Measurements from ENCODE around the gene TMC8.
"Not testable (repeated sequence)": the region's sequence is repeated elsewhere in the genome, so short reads cannot be mapped to it uniquely, and the experiment has no call there.

Gene TMC8

DNA sequence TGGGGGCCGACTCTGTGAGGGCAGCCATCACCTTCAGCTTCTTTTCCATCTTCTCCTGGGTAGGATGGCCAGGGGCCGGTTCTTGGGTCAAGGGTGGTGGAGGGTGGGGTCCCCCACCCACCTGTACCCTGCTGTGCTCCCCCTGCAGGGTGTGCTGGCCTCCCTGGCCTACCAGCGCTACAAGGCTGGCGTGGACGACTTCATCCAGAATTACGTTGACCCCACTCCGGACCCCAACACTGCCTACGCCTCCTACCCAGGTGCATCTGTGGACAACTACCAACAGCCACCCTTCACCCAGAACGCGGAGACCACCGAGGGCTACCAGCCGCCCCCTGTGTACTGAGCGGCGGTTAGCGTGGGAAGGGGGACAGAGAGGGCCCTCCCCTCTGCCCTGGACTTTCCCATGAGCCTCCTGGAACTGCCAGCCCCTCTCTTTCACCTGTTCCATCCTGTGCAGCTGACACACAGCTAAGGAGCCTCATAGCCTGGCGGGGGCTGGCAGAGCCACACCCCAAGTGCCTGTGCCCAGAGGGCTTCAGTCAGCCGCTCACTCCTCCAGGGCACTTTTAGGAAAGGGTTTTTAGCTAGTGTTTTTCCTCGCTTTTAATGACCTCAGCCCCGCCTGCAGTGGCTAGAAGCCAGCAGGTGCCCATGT lies 41.1 kb downstream of the TMC8 start:
- 91% methylated on average over 19 of the region's 19 CpGs for WGBS, 2 experiments
- peaks cover 17% of the 10 kb centered on the region for H3K4me1 ChIP-seq (ENCODE audit: control insufficient read depth, insufficient read depth, low read length)
- not testable (repeated sequence) for H3K36me3 ChIP-seq (ENCODE audit: control insufficient read depth, insufficient read depth, low read length); H3K4me3 ChIP-seq (ENCODE audit: insufficient read depth, low read depth, low read length); H3K27ac ChIP-seq (ENCODE audit: insufficient read depth, low read depth, low read length, poor library complexity, severe bottlenecking); H3K27me3 ChIP-seq (ENCODE audit: control insufficient read depth, insufficient read depth, low read length, poor library complexity, severe bottlenecking); H3K9me3 ChIP-seq (ENCODE audit: control insufficient read depth, low read length)

DNA sequence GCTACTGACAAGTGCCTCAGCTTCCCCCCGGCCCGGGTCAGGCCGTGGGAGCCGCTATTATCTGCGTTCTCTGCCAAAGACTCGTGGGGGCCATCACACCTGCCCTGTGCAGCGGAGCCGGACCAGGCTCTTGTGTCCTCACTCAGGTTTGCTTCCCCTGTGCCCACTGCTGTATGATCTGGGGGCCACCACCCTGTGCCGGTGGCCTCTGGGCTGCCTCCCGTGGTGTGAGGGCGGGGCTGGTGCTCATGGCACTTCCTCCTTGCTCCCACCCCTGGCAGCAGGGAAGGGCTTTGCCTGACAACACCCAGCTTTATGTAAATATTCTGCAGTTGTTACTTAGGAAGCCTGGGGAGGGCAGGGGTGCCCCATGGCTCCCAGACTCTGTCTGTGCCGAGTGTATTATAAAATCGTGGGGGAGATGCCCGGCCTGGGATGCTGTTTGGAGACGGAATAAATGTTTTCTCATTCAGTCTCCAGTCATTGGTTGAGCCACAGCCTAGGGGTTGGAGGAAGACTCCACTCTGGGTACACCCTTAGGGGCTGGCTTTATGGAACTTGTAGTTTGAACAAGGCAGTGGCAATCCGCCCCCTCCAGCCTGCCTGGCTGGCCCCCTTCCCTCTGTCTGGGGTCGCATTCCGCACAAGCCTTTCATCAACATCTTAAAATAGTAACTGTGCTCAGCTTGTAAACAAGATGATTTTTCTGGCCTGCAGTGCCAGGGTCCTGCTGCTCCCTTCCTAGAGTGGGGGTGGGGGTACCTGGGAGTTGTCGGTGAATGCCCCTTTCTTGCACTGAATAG lies 41.9 kb downstream of the TMC8 start:
- H3K9me3 ChIP-seq (ENCODE audit: control insufficient read depth, low read length) = no peaks in the 10 kb centered on the region
- WGBS, 2 experiments = 65 to 67% methylated on average over 19 of the region's 19 CpGs
- no peak overlapping the region for H3K27ac ChIP-seq (ENCODE audit: insufficient read depth, low read depth, low read length, poor library complexity, severe bottlenecking)
- peaks cover 7% of the 10 kb centered on the region for H3K36me3 ChIP-seq (ENCODE audit: control insufficient read depth, insufficient read depth, low read length)
- no peak overlapping the region for H3K4me3 ChIP-seq (ENCODE audit: insufficient read depth, low read depth, low read length)
- peaks cover 17% of the 10 kb centered on the region for H3K4me1 ChIP-seq (ENCODE audit: control insufficient read depth, insufficient read depth, low read length)
- H3K27me3 ChIP-seq (ENCODE audit: control insufficient read depth, insufficient read depth, low read length, poor library complexity, severe bottlenecking) = peaks cover 4% of the 10 kb centered on the region

DNA sequence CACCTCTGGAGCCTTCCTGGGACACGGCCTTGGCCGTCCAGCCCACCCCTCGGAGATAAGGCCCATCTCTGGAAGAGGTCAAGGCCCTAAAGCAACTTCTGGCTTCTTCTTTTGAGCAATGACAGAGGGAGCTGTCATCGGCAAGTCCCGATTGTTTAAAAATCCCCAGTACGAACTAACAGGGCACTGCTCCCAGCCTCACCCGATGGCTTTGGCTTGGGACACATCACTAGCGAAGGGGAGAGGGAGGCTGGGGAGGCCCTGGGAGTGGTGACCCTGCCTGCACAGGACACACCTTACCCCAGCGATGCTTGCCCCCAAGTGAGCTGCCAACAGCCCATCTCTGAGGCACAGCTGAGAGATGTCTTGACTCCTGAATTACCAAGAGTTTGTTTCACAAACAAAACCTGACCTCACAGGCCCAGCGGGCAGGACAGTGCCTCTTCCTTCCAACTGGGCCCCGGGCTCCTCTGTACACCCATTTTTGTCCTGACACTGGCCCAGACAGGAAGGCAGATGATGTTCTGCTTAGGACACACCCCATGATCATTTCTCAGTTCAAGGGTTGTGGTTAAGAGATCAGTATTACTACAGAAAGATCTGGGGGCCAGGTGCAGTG lies 42.6 kb downstream of the TMC8 start:
- WGBS, 2 experiments = 90 to 93% methylated on average over 11 of the region's 11 CpGs

DNA sequence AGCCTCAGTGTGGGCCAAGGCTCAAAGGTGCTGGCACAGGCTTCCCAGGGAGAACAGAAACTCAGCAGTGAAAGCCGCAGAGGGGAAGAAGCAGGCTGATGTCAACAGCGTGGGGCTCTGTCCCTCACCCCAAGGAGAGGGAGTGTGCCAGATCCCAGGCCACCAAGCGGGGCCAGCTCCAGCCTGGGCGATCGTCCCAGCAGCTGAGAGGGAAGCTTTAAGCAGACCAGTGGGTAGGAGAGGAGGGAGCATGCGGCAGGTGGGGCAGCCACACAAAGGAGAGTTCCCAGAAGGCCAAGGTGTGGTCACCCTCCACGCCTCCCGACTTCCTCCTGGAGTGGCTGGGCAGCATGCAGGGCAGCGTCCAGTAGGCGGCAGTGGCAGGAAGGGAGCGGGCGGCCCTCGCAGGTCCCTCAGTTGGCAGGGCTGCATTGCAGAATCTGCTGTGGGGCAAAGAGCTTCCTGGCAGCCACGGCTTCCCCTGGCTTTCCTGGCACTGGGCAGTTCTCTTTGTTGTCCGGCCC lies 43.8 kb downstream of the TMC8 start:
- Histone ChIP-seq H3K27me3 (ENCODE audit: control insufficient read depth, insufficient read depth, low read length, poor library complexity, severe bottlenecking) (no peaks in the 10 kb centered on the region), H3K4me3 (ENCODE audit: insufficient read depth, low read depth, low read length) (no peak overlapping the region), H3K27ac (ENCODE audit: insufficient read depth, low read depth, low read length, poor library complexity, severe bottlenecking) (no peak overlapping the region), H3K9me3 (ENCODE audit: control insufficient read depth, low read length) (no peaks in the 10 kb centered on the region), H3K4me1 (ENCODE audit: control insufficient read depth, insufficient read depth, low read length) (peaks cover 12% of the 10 kb centered on the region), H3K36me3 (ENCODE audit: control insufficient read depth, insufficient read depth, low read length) (peaks cover 18% of the 10 kb centered on the region)
- 94 to 96% methylated on average over 15 of the region's 15 CpGs for WGBS, 2 experiments

More for the DNA sequence above, 42.6 kb downstream of the TMC8 start:
- H3K4me1 ChIP-seq (ENCODE audit: control insufficient read depth, insufficient read depth, low read length) = peaks cover 17% of the 10 kb centered on the region
- H3K36me3 ChIP-seq (ENCODE audit: control insufficient read depth, insufficient read depth, low read length) = peaks cover 9% of the 10 kb centered on the region
- H3K4me3 ChIP-seq (ENCODE audit: insufficient read depth, low read depth, low read length) = no peak overlapping the region
- H3K27ac ChIP-seq (ENCODE audit: insufficient read depth, low read depth, low read length, poor library complexity, severe bottlenecking) = no peak overlapping the region
- peaks cover 4% of the 10 kb centered on the region for H3K27me3 ChIP-seq (ENCODE audit: control insufficient read depth, insufficient read depth, low read length, poor library complexity, severe bottlenecking)
- no peaks in the 10 kb centered on the region for H3K9me3 ChIP-seq (ENCODE audit: control insufficient read depth, low read length)

DNA sequence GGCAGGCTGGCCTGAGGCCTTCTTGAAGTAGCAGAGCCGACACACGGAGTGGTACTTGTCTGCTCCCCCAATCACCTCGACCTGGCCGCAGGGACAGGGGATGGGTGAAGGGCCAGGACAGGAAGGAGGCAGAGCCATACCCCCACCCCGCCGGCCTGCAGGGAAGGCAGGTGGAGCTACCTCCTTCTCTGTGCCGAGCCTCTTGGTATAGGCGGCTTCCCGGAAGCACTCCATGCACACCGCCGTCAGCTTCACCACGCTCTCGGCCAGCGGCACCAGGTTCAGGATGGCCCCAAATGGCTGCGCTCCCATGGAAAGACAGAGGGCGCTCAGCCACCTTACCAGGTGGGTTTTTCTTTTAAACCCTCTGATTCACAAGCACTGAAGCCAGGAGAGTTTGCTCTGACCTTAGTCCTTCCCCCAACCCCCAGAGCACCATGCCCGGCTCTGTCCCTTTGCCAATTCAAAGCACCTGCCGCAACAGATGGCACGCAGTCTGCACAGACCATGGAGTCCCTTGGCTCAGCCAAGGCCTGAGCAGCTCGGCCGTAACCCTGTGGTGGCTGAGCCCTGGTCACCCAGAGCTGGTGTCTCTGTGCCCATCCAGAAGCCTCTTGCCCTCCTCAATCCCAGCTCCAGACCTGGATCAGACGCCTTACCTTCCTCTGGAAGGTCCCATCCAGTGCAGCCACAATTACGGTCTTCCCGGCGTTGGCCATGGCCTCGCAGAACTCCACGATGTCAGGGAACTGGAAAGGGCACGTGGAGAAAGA lies 44.5 kb downstream of the TMC8 start:
- no peak overlapping the region for H3K27ac ChIP-seq (ENCODE audit: insufficient read depth, low read depth, low read length, poor library complexity, severe bottlenecking)
- peaks cover 24% of the 10 kb centered on the region for H3K36me3 ChIP-seq (ENCODE audit: control insufficient read depth, insufficient read depth, low read length)
- WGBS, 2 experiments = 92 to 93% methylated on average over 28 of the region's 28 CpGs
- no peaks in the 10 kb centered on the region for H3K27me3 ChIP-seq (ENCODE audit: control insufficient read depth, insufficient read depth, low read length, poor library complexity, severe bottlenecking)
- no peaks in the 10 kb centered on the region for H3K9me3 ChIP-seq (ENCODE audit: control insufficient read depth, low read length)
- no peak overlapping the region for H3K4me3 ChIP-seq (ENCODE audit: insufficient read depth, low read depth, low read length)
- peaks cover 11% of the 10 kb centered on the region for H3K4me1 ChIP-seq (ENCODE audit: control insufficient read depth, insufficient read depth, low read length)

DNA sequence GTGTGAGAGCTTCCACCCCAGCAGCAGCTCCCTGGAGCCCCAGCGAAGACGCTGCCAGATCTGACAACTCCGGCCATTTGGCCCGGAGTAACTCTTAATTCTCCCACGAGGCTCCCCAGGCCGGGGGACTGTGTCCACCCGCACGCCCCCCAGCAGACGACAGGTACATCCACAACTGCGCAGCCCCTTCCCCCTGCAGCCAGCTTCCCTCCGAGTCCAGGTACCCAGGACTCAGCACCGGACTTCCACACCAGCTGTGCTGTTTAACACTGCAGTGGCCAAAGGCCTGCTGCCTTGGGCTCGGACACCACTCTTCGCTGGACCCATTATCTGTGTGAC lies 45.0 kb downstream of the TMC8 start:
- no peak overlapping the region for H3K4me3 ChIP-seq (ENCODE audit: insufficient read depth, low read depth, low read length)
- no peak overlapping the region for H3K27ac ChIP-seq (ENCODE audit: insufficient read depth, low read depth, low read length, poor library complexity, severe bottlenecking)
- peaks cover 29% of the 10 kb centered on the region for H3K36me3 ChIP-seq (ENCODE audit: control insufficient read depth, insufficient read depth, low read length)
- no peaks in the 10 kb centered on the region for H3K9me3 ChIP-seq (ENCODE audit: control insufficient read depth, low read length)
- no peaks in the 10 kb centered on the region for H3K27me3 ChIP-seq (ENCODE audit: control insufficient read depth, insufficient read depth, low read length, poor library complexity, severe bottlenecking)
- H3K4me1 ChIP-seq (ENCODE audit: control insufficient read depth, insufficient read depth, low read length) = peaks cover 11% of the 10 kb centered on the region
- 95 to 97% methylated on average over 14 of the region's 14 CpGs for WGBS, 2 experiments

DNA sequence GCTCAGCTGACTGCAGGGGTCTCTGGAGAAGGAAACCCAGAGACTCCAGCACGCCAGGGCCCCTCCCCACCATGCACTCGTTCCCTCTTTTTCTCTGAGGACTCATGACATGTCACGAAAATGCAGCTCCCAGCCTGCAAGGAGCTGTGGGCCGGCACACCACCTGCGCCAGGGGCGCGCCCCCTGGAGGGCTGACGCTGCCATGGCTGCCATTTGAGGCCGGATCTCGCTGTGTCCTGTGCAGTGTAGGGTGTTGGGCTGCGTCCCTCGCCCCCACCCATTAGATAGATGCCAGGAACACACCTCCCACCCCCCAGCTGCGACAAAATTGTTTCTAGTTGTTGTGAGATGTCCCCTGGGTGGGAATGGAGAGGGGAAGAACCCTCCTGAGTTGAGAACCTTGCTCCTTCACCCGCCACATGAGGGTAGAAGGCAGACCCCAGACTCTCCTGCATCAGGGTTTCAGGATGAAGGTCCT lies 46.0 kb downstream of the TMC8 start:
- H3K36me3 ChIP-seq (ENCODE audit: control insufficient read depth, insufficient read depth, low read length) = peaks cover 33% of the 10 kb centered on the region
- no peaks in the 10 kb centered on the region for H3K9me3 ChIP-seq (ENCODE audit: control insufficient read depth, low read length)
- peaks cover 11% of the 10 kb centered on the region for H3K4me1 ChIP-seq (ENCODE audit: control insufficient read depth, insufficient read depth, low read length)
- H3K27ac ChIP-seq (ENCODE audit: insufficient read depth, low read depth, low read length, poor library complexity, severe bottlenecking) = no peak overlapping the region
- H3K4me3 ChIP-seq (ENCODE audit: insufficient read depth, low read depth, low read length) = no peak overlapping the region
- H3K27me3 ChIP-seq (ENCODE audit: control insufficient read depth, insufficient read depth, low read length, poor library complexity, severe bottlenecking) = no peaks in the 10 kb centered on the region
- whole genome bisulfite sequencing, 2 experiments = 49 to 58% methylated on average over 13 to 14 of the region's 14 CpGs

DNA sequence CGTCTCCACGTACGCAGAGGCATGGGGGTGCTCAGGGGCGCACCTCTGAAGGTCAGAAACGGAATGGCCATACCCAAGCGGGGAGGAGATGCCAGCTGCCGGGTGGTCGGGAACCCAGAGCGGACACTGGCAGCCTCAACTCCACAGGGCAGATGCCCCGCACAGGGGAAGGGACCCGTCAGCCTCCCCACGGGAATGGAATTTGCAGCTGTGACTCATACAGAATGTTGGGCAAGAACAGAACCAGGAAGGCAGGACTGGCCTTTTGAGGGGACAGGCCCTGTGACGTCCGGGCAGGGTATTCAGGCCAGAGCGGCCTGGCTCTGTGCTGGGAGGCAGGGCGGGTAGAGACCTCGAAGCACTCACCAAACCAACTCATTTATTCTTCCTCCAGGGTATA lies 48.8 kb downstream of the TMC8 start:
- Histone ChIP-seq H3K4me3 (ENCODE audit: insufficient read depth, low read depth, low read length) (no peak overlapping the region), H3K9me3 (ENCODE audit: control insufficient read depth, low read length) (no peaks in the 10 kb centered on the region), H3K36me3 (ENCODE audit: control insufficient read depth, insufficient read depth, low read length) (peaks cover 43% of the 10 kb centered on the region), H3K27ac (ENCODE audit: insufficient read depth, low read depth, low read length, poor library complexity, severe bottlenecking) (no peak overlapping the region), H3K4me1 (ENCODE audit: control insufficient read depth, insufficient read depth, low read length) (peaks cover under 1% of the 10 kb centered on the region), H3K27me3 (ENCODE audit: control insufficient read depth, insufficient read depth, low read length, poor library complexity, severe bottlenecking) (no peaks in the 10 kb centered on the region)
- WGBS, 2 experiments = 96 to 97% methylated on average over 17 of the region's 17 CpGs

DNA sequence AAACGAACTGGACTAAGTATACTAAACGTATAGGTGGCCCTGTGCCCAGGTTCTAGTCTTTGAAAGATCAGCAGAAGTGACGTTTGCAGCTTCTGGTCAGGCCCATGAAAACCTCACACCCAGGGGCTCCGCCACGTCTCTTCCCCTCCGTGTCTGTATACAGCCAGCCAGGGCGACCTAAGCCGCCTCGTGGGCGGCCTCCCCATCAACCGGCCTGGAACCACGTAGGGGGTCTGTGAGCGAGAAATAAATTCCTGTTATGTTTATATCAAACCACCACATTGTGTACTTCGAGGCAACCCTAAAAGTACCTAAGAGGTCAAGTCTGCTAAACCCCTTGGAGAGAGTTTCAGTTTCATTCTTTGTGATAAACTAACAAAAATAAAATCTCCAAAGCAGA lies 49.5 kb downstream of the TMC8 start:
- H3K27ac ChIP-seq (ENCODE audit: insufficient read depth, low read depth, low read length, poor library complexity, severe bottlenecking) = no peak overlapping the region

More for the DNA sequence above, 49.5 kb downstream of the TMC8 start:
- Histone ChIP-seq H3K9me3 (ENCODE audit: control insufficient read depth, low read length) (no peaks in the 10 kb centered on the region), H3K4me1 (ENCODE audit: control insufficient read depth, insufficient read depth, low read length) (peaks cover 6% of the 10 kb centered on the region), H3K4me3 (ENCODE audit: insufficient read depth, low read depth, low read length) (no peak overlapping the region), H3K36me3 (ENCODE audit: control insufficient read depth, insufficient read depth, low read length) (peaks cover 43% of the 10 kb centered on the region), H3K27me3 (ENCODE audit: control insufficient read depth, insufficient read depth, low read length, poor library complexity, severe bottlenecking) (no peaks in the 10 kb centered on the region)
- WGBS, 2 experiments = 96% methylated on average over 14 of the region's 14 CpGs

Data from ectodermal cell (in vitro differentiated cells).